Measurements from ENCODE around the gene WDFY2.

- no peak for TF ChIP-seq ZNF274 (IDR thresholded peaks at IDR 0.05; ENCODE audit: low read depth, low read length)
- TF ChIP-seq YY1 (IDR thresholded peaks at IDR 0.05; ENCODE audit: insufficient read depth, insufficient read length): no peak
- no peak for TF ChIP-seq SUZ12 (IDR thresholded peaks at IDR 0.05; ENCODE audit: extremely low read depth, insufficient read depth, insufficient read length)
These were observed 44.0 kb downstream of the WDFY2 start for GRCh38 chr13:51628059-51628852.
